Tibial nerve (tissue), 4 donors: ENCODE data around the gene ETV4.

ENCODE experiments used
- CTCF ChIP-seq, 5 experiments: fragments of 200-600 bp in 3 of 5; fragments of 450-650 bp in 2 of 5; sonication (generic) in 3 of 5; IDR thresholded peaks; one replicate each; pipeline ENCODE4 v1.5.1; 2016 to 2019; ENCODE audit warnings: antibody characterized with exemption in 5 of 5, mild to moderate bottlenecking in 3 of 5, moderate library complexity in 2 of 5
- EP300 ChIP-seq, 2 donors: sonication (generic); formaldehyde crosslinking; IDR thresholded peaks; one replicate each; pipeline ENCODE4 v1.6.1; 2017; ENCODE audit warnings: antibody characterized with exemption in 2 of 2, mild to moderate bottlenecking in 1 of 2
- POLR2A ChIP-seq, 2 donors: fragments of 450-650 bp; IDR thresholded peaks; one replicate each; pipeline ENCODE4 v1.6.1; 2017; ENCODE audit warnings: antibody characterized with exemption in 2 of 2, mild to moderate bottlenecking in 2 of 2, moderate library complexity in 2 of 2

GRCh38 chr17:43547659-43548256 lies 1.6 kb upstream of the ETV4 start:
- TF ChIP-seq CTCF (IDR thresholded peaks at IDR 0.05) (no peak), POLR2A (IDR thresholded peaks at IDR 0.05) (no peak), EP300 (IDR thresholded peaks at IDR 0.05) (no peak)
